VCaP (cell line): Measurements from ENCODE around the gene RBFOX1.

Experiments used
- H3K27ac ChIP-seq: fragments of 450-650 bp; 2 replicates; pipeline ENCODE4 v1.5.1; 2017
- CTCF ChIP-seq: fragments of 450-650 bp; conservative IDR thresholded peaks from 2 replicates; pipeline ENCODE4 v1.5.1; 2017; ENCODE audit warnings: mild to moderate bottlenecking, moderate library complexity

RBFOX1 gene

DNA sequence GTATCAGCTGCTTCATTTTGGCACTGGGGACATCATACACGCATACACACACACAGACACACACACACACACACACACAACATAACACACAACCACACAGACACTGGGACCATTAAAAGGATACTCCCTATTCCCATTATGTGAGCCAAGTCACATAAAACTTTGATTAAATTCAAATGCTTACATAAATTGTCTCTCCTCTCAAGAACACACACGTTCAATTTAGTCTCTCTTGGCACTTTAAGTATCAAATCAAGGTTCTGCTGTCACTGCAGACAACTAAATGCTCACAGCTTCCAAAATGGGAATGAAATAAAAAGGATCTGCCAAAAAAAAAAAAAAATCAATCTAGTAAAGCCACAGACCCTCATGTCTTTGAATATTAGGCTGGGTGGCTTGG lies 184.9 kb downstream of the RBFOX1 start:
- H3K27ac ChIP-seq = no peak overlapping the region
- TF ChIP-seq CTCF = no peak

DNA sequence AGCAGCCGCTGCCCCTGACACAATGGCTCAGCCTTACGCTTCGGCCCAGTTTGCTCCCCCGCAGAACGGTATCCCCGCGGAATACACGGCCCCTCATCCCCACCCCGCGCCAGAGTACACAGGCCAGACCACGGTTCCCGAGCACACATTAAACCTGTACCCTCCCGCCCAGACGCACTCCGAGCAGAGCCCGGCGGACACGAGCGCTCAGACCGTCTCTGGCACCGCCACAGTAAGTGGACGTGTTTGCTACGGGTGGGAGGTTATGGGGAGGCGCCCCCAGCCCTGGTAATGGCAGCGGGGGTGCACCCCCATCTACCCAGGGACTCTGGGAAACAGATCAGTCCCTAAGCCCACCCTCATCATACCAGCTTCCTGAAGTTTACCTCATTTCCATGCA lies 185.5 kb downstream of the RBFOX1 start:
- no peak overlapping the region for H3K27ac ChIP-seq
- no peak for TF ChIP-seq CTCF

GRCh38 chr16:7521834-7522233 lies 189.2 kb downstream of the RBFOX1 start:
- no peak for TF ChIP-seq CTCF
- H3K27ac ChIP-seq = no peak overlapping the region

- TF ChIP-seq CTCF = no peak
- no peak overlapping the region for H3K27ac ChIP-seq
These were observed 191.8 kb downstream of the RBFOX1 start for GRCh38 chr16:7524419-7524818.

DNA sequence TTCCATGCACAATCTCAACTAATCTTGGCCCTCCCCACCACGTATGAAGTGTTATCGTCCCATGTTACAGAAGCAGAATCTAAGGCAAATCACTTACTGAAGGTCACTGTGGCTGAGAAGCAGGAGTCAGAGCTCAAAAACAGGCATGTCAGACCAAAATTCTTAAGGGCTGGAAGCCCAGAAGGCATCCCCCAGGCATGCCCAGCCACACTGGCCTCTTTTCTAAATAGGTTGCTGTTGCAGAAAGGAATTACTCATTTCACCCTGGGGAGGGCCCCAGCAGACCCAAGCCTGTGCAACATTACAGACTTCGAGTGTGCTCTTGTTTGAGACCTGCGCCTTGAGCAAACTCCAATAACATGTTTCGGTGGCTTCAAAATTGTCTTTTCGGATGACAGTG lies 194.1 kb downstream of the RBFOX1 start:
- no peak overlapping the region for H3K27ac ChIP-seq
- no peak for TF ChIP-seq CTCF

GRCh38 chr16:7532534-7532933 lies 199.9 kb downstream of the RBFOX1 start:
- no peak overlapping the region for H3K27ac ChIP-seq
- no peak for TF ChIP-seq CTCF

DNA sequence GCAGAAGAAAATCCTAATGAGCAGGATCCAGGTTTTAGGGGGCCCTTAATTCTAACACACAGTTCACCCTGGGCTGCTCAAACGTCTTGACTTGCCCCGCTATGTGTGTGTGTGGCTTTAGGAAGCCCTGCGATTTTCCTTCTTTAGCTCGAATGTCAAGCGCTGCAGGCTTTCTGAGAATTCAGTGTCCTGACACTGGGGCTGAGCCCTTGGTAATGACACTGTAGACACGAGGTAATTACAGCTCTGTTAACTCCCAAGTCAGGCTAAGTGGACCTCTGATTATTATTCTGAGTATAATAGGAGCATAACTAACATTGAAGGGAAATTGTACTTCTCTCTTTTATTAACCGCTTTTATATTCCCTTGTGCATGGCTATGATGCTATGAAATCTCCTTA lies 202.1 kb downstream of the RBFOX1 start:
- TF ChIP-seq CTCF = no peak
- H3K27ac ChIP-seq = no peak overlapping the region

DNA sequence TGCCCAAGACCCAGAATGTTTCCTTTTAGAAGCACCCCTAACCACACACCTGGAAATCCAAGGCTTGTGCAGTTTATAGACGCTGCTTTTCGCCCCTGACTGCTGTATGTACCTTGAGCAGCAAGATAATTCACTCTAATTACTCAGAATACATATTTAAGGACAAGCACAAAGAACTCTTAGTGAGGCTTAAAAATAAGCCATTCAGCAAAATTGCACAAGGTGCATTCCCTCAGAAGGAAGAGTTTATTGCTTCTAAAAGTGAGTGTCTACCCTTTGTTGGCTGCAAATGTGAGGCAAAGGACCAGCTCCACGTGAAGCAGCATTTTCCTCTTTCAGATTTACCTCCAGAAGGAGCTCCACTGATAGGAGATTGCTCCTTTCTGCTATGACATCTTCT lies 208.4 kb downstream of the RBFOX1 start:
- no peak overlapping the region for H3K27ac ChIP-seq
- no peak for TF ChIP-seq CTCF
